A204.1 (cell line): ENCODE data around the gene PLD1.
"Not testable (repeated sequence)": the region's sequence is repeated elsewhere in the genome, so short reads cannot be mapped to it uniquely, and the experiment has no call there.

Experiments used
- FAIRE-seq: peaks from 2 replicates; lab custom pipeline; 2012; peaks lifted over from hg19 to GRCh38; lab: Jason Lieb, UNC

Gene PLD1

GRCh38 chr3:171769461-171769860 lies 40.8 kb downstream of the PLD1 start:
- no peak for FAIRE-seq

- no peak for FAIRE-seq
Measured at GRCh38 chr3:171768986-171769385, 41.3 kb downstream of the PLD1 start.

DNA sequence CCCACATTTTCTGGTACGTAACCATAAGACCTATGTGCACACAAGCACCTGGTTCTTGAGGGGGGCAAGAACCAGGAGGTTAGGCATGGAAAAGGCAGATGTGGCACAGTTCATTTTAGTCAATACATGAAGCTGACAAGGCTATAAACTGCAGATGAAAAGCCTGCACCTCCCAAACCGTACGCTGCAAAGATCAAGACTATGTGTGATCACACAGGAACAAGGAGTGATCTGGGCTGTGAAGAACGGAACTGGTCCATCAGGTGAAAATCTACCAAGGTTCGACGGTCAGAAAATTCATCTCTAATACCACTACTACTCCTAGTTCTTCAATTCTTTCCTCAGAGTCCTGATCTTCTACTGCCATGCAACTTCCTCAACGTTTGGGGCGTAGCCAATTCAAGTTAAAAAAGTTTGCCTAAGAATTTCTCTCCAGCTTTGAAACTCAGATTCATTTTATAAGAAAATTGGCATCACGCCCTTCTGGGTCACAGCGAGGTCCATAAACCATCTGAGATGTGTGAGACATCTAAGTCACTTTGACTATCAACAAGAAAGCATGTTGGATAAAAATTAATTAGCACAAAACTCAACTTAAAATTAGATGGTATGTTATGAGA lies 41.9 kb downstream of the PLD1 start:
- no peak for FAIRE-seq

GRCh38 chr3:171765511-171765887 lies 44.8 kb downstream of the PLD1 start:
- no peak for FAIRE-seq

DNA sequence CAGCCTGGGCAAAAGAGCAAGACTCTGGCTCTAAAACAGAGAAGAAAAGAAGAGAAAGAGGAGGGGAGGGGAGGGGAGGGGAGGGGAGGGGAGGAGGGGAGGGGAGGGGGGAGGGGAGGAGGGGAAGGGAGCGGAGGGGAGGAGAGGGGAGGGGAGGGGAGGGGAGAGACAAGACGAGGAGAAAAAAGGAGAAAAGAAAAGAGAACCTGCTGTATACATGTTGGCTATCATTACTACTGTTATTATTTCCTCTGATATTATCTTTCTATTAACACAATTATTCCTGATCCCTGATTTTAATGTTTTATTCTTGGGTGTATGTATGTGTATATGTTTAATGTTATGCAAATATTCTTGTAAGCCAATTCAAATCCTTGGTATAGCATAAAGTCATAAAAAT lies 46.9 kb downstream of the PLD1 start:
- no peak for FAIRE-seq

DNA sequence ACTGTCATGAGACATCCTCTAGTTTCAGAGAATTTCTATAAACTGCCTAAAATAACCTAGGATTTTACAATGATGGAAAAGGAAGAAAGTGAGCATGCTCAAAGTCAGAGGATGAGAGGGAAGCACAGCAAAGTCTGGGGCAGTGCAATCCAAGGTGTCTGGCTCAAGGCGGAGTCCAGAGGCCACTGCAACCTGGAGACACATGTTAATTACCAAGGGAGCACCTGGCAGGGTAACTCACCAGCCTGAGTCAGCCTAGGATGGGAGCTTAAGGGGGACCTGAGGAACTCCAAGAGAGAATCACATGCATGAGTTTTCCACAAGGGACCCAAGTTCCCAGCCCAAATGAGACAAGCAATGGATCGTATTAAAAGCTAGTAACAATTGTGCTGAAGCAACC lies 49.8 kb downstream of the PLD1 start:
- no peak for FAIRE-seq

- no peak for FAIRE-seq
Measured at GRCh38 chr3:171758109-171758508, 52.2 kb downstream of the PLD1 start.

DNA sequence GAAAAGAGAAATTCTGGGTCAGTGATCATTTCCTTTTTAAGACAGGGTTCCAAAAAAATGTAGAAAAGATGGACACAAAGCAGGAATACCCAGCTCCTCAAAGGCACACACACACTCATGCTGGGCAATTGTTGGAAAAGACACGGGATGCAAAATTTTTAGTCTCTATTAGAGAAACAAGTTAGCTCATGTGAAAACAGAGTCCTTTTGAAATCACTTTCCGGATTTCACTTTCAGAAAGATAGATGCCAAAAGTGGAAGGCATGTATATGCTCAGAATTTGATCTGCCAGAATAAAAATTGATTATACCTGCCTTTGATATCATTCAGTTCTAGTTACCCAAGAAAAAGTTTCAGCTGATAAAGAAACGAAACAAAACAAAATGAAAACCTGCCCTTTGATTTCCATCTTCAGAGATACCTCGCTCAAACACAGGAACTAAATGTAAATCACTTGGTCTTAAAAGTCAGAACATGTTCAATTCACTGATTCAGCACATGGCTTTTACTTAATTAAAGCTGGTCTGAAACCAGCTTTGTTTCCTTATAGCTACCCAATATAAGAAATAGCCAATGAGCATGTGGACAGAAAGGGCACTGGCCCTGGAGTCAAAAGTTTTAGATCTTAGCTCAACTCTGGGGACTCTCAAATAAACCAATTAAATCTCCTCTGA lies 52.8 kb downstream of the PLD1 start:
- no peak for FAIRE-seq

- FAIRE-seq: no peak
Measured at GRCh38 chr3:171755656-171756055, 54.6 kb downstream of the PLD1 start.

- no peak for FAIRE-seq
Measured at GRCh38 chr3:171755015-171755589, 55.2 kb downstream of the PLD1 start.

GRCh38 chr3:171753665-171754408 lies 56.4 kb downstream of the PLD1 start:
- FAIRE-seq: no peak

- FAIRE-seq: no peak
Measured at GRCh38 chr3:171753025-171753472, 57.2 kb downstream of the PLD1 start.

- no peak for FAIRE-seq
Measured at GRCh38 chr3:171752329-171752728, 58.0 kb downstream of the PLD1 start.

DNA sequence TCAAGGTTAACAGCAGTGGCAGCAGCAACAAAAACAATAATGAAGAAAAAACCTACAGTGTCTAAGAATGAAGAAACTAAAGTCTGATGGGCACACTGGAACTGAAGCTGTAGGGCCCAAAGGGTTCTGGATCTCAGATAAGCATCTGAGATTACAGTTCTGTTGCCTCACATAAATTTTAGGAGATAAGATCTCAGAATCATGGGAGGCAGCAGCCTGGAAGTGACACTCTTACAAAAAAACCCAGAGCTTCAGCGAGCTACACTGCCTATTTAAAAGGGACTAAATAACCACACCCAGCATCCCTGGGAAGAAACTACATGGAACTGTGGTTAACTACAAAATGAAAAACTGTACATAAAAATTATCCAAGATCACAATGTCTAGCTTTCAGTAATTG lies 61.2 kb downstream of the PLD1 start:
- FAIRE-seq: no peak

DNA sequence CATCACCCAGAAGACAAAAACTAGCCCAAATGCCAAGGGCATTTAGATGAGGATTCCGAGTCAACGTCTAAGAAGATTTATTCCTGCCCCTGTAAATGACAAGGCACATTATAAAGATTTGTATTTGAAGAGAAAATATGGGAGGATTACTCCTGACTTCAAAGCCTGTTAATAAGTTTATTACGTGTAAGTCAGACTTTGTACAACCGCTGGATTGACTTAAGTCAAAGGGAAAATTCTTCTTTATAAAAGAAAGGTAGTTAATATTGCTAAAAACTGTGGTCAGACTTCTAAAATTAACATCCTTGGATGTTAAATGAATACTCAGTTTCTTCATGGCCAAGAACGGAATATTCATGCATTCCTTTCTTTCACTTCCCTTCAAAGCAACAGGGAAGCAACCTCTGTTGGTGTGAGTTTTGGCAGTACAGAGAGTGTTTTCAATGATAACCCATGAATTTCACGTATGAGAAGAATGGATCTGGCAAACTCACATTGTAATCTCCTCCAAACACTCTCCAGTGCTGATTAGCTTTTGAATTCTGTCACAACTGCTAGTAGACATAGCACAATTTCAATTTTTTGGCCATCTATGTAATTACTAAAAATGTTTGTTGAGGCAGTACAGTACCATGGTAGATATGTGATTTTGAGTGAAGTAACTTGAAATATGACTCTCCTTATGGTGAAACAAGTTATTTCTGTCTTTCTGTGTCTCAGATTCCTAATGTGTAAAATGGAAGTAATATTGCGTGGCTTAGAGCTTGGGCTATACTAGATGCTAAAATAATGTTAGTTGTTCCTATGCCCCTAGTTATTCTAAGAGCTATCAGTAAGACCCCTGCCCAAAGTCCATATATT lies 62.0 kb downstream of the PLD1 start:
- no peak for FAIRE-seq

GRCh38 chr3:171747223-171747920 lies 62.9 kb downstream of the PLD1 start:
- no peak for FAIRE-seq

- FAIRE-seq: not testable (repeated sequence)
Measured at GRCh38 chr3:171746320-171747222, 63.7 kb downstream of the PLD1 start.

- FAIRE-seq: no peak
Measured at GRCh38 chr3:171745577-171746319, 64.5 kb downstream of the PLD1 start.

DNA sequence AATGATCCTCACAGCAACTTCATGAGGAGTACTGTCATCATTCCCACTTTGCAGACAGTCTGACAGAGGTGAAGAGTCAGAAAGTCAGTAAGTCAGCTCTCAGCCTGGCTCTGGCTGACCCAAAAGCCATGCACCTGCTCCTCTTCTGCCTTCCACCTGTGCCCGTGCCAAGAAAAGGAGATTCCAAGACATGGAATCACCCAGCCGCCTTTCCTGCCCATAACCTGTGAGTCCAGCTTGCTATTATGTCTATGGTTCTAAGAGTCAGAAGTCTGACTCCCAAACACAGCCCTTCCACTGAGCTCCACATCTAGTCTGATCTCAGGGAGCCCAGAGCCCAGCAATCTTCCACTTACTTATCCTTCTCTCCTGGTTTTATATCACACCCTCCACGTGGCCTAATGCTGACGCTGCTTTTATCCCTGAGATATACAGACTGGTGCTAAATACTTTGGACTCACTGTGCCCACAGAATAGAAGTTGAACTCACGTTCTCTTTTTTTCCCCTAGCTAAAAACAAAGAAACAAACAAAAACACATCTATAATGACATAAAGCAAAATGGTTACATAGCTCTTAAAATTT lies 66.0 kb downstream of the PLD1 start:
- FAIRE-seq: no peak
